Measurements from ENCODE around the gene ANGEL2.
"Not testable (repeated sequence)": the region's sequence is repeated elsewhere in the genome, so short reads cannot be mapped to it uniquely, and the experiment has no call there.

Gene ANGEL2

GRCh38 chr1:212974711-212975110 lies 41.0 kb downstream of the ANGEL2 start:
- DNase-seq, result no peak

- no peak for DNase-seq
These were observed 41.8 kb downstream of the ANGEL2 start for GRCh38 chr1:212973899-212974298.

DNA sequence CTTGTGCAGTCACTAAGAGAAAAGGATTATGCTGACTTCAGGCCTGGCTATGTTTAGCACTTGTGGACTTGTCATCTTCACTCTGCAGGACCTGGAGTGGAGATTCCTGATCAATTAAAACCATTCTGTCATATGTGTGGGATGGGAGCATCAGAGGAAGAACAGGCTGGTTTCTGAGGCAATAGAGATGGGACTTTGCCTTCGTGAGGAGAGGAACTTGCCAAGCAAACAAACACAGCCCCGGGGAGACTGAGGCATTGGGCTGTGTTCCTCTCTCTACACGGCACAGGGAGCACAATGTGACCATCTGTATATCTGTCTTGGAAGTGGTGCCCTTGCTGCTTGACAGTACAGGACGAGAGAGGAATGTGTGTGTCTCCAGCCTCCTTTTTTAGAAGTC lies 42.2 kb downstream of the ANGEL2 start:
- DNase-seq, result no peak

DNA sequence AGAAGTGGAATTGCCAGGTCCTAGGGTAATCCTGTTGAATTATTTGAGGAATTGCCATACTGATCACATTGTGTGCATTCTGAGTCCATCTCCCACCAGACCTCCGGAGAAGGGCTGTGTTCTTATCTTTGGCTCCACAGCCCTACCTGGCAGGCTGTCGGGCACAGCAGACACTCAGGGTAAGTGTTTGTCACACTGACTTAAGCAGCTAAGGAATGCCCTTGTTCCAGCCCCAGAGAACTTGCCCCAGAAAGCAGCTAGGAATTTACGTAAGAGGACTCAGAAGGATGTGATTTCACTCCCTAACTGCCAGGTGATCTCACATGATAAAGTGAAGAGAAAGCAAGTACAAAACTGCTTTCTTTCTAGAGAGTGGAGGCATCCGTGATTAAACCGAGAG lies 44.4 kb downstream of the ANGEL2 start:
- DNase-seq, result no peak

- no peak for DNase-seq
These were observed 45.6 kb downstream of the ANGEL2 start for GRCh38 chr1:212970085-212970484.

DNA sequence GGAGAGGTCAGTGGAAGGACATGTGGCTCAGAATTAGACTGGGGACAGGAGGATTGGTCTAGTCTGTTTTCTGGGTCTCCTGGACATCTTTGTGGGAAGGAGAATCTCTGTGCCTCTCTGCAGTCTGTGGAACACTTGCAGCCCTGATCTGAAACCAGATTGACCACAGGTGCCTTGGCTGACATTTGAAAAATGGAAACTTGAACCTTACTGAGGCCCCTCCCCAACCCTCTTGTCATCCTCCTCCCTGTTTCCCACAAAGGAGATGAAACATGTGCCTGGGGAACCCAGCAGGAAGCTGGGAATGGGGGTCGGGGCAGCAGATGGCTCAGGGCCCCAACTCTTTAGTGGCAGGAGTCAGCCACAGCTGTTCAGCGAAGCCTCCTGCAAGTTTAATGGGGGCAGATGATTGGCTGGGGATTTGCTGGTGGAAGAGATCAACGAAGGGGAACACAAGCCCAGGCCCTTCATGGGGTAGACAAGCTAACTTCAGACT lies 47.3 kb downstream of the ANGEL2 start:
- DNase-seq, result peak; percentile 74

- no peak for DNase-seq
These were observed 47.9 kb downstream of the ANGEL2 start for GRCh38 chr1:212967801-212968200.

GRCh38 chr1:212966616-212967015 lies 49.1 kb downstream of the ANGEL2 start:
- DNase-seq, result no peak

GRCh38 chr1:212964993-212965392 lies 50.7 kb downstream of the ANGEL2 start:
- DNase-seq, result not testable (repeated sequence)

DNA sequence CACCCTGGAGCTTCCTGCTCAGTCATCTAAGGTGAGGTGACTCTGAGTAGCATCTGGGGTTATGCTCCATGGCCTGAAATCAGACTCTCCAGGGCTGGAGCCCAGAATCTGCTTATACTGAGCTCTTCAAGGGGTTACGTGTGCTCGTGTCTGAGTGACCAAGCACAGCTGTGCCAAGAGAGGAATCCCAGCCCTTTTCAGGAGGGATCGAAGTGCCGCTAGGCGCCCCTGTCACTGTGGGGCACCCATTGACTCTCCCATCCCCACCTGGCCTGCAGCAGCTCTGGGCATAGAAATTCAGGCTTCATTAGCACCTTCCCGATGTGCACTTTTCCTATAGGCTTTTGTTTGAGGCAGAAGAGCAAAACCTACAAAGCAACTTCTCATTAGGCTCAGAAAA lies 51.6 kb downstream of the ANGEL2 start:
- DNase-seq, result no peak

GRCh38 chr1:212962509-212962908 lies 53.2 kb downstream of the ANGEL2 start:
- no peak for DNase-seq

DNA sequence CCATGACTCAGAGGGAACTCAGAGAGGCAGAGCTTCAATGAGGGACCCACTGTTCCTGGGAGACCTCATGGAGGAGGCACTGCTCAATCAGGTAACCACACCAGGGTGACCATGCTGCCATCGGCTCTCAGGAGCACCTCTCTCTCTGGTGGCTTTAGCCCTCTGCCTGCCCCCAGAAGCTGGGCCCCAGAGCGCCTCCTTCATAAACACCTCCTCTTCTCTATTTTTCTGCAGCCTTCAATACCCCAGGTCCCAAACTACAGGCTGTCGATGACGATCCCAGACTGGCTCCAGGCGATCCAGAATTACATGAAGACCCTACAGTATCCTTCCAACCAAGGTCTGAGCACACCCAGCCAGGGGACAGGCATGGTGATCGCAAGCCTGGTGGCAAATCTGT lies 54.7 kb downstream of the ANGEL2 start:
- no peak for DNase-seq

DNA sequence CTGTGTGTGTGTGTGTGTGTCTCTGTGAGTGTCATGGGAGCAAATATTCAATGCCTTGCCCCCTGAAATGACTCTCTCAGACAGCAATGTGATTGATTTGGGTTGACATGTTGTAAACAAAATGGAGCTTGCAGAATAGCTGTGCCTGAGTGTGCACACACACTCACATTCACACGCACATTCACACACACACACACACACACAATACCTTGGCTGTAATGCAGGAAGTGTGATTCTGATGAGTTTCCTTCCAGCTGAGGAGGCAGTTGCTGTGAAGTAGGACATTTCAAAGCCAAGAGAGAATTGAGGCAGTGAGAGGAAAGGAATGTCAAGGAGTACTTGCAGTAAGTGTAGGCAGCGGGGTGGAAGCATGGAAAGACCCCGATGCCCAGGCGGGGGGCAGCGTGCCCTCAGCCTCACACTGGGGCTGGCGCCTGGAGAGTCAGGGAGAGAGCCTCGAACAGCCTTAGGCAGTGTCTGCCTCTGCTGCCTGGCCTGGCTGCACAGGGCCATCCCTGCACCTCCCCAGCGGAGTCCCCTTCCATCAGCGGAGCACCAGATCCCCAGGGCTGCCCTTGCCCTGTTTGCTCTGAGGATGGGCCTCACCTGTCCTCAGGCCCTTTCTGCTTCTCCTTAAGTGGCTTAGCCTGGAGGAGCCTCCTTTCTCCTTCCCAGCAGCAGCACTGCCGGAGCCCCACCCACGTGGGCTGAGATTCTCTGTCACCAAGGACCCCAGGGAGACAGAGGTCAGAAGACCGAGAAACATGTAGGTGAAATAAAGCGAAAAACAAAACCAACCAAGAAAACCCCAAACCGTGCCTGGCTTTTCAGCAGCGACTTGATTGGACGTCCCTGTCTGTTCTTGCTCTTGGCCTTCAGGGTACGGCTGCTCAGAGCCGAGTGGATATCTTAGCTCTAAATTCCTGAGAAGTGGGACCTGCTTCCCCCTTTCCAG lies 56.1 kb downstream of the ANGEL2 start:
- no peak for DNase-seq

- DNase-seq, result peak; percentile 66
These were observed 57.5 kb downstream of the ANGEL2 start for GRCh38 chr1:212958175-212958574.

- no peak for DNase-seq
These were observed 58.1 kb downstream of the ANGEL2 start for GRCh38 chr1:212957546-212957945.

DNA sequence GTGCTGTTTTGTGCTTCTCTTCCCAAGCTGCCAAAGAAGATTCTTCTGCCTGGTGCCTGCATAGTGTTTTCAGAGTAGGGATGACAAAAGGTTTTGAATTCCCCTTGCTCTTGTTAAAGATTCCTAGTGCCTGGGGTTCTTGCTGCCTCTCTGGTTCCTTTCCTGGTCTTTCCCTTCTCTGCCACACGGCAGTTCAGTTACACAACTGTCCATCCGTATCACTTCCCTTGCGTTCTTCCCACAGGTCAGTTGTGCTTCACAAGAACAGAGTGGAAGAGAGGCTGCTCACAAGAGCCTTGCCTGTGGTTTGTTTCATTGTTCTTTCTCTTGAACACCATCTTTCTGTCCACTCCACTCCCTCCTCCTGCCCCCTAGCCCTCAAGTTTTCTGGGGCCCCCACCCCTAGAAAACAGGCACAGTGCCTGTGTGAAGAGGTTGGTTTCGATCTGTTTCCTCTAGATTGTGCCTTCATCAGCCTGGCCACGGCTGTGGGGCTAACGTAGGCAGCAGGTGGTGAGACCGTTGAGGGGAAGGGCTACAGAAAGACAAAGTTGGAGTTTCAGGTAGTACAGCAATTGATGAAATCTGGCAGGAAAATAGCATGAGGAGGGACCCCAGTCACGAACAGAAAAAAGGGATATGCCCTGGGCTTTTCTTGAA lies 59.6 kb downstream of the ANGEL2 start:
- DNase-seq, result no peak

DNA sequence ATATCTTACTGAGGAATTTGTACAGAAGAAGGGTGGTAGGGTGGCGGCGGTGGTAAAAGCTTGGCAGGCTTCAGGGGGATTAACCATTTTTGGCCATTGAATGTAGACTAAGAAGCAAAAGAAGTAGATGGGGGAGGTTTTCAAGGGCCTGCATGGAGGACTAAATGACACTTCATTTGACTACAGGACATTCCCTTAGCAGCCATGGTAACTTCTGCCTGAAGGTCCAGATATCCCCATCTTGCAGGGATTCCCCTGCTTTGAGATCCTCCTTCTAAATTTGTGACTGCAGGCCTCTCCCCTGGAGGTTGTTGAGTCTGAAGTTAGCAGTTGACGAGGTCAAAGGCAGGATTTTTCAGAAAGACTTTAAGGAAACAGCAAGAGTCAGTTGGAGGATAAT lies 60.6 kb downstream of the ANGEL2 start:
- DNase-seq, result no peak

- no peak for DNase-seq
These were observed 61.2 kb downstream of the ANGEL2 start for GRCh38 chr1:212954514-212954913.

DNA sequence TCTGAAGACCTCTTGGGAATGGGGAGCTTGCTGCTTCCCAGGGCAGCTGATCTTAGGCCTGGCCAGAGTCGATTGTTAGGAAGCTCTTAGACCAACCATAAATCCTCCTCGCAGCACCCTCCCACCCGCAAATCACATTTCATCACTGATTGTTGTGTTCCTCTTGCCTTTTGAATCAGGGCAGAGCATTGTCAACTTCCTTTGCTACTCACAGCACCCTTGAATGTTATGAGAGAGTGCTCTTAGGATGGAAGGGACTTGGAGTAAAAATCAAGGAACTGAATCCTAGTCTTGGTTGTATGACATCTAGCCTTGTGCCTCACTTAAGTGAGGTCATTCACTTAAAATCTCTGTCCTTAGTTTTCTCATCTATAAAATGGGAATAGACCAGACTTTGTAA lies 62.3 kb downstream of the ANGEL2 start:
- no peak for DNase-seq

DNA sequence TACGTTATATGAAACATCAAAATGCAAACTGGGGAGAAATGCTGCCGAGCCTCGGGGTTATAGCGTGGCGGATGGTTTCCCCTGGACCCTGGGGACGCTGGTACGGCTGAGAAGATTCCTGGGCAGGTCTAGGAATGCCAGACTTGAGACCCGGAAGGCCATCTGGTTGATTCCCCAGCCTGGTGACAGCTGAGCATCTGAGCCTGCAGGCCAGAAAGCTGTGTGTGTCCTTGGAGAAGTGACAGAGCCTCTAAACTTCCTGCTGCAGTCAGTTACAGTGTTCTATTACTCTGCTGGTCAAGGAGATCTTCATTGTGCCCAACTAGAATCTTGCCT lies 63.1 kb downstream of the ANGEL2 start:
- DNase-seq, result peak; percentile 72

GRCh38 chr1:212951947-212952640 lies 63.6 kb downstream of the ANGEL2 start:
- no peak for DNase-seq

DNA sequence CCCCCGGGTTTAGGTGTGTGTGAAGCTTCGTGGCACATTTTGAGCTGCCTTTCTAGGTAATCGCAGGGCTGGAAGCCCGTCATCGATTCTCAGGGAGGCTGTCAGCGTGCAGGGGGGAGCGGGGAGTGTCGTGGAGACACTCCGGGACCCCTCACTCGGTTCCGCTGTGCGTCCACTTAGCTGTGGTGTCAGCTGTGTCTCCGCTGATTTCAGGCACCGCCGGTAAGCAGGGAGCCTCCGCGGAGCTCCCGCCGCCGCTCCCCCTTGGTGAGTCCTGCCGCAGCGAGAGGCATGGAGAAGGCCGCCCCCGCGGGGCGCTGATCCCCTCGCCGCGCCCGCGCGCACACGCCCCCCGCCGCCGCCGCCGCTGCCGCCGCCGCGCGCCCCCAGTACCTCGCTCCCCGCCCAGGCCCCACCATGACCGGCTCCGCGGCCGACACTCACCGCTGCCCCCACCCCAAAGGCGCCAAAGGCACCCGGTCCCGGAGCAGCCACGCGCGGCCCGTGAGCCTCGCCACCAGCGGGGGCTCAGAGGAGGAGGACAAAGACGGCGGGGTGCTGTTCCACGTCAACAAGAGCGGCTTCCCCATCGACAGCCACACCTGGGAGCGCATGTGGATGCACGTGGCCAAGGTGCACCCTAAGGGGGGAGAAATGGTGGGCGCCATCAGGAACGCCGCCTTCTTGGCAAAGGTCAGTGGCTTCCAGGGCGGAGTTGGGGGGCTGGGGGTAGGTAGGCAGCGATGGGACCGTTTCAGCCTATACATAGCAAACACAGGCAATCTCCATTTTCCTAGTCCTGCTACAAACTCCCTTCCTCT lies 64.3 kb downstream of the ANGEL2 start:
- DNase-seq, result peak; percentile 36

Measured in femur (tissue), 1 donor.